AML-193 (cell line): ENCODE measurements around the gene CARS1.
A peak's percentile ranks its signal among the peaks of the same experiment; 100 is the strongest.
"Not testable (repeated sequence)": the region's sequence is repeated elsewhere in the genome, so short reads cannot be mapped to it uniquely, and the experiment has no call there.

Experiments used
- DNase-seq, 2 experiments: peaks; one replicate each; lab custom pipeline; 2025; lab: John Stamatoyannopoulos, UW

CARS1 gene

DNA sequence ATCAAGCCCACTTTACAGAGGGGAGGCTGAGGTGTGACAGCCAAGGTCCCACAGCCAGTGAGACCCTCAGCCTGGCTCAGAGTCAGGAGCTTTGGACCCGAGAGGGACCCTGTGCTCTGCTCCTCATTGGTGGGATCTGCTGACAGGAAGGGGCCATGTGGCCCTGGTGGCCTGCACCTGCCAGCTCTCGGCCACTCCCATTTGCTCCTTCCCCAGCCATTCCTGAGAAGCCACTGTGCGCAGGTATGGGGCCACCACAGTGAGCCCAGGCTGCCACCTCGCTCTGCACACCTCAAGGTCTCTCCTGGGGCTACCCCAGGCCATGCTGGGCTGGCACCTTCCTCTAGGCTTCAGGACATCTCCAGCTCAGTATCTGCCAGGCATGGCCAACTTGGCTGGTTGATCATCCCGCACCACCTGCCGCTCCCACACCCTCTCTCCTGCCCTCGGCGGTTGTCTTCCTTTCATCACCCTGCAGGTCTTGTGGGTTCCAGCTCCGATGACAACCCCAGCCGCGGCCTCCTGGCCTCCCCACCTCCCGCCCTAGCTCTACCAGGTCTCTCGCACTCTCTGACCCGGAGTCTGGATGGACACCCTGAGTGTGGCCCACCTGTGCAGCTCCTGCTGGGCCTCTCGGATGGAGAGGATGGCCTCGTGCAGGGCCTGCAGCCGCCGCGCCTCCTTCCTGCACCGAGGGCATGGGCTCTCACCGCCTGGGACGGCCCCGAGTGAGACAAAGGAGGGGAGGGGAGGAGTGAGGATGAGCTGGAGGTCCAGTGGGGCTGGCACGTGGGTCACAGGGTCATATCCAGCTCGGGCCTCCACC, 32.2 kb upstream of the CARS1 start:
- DNase-seq: no peak

DNA sequence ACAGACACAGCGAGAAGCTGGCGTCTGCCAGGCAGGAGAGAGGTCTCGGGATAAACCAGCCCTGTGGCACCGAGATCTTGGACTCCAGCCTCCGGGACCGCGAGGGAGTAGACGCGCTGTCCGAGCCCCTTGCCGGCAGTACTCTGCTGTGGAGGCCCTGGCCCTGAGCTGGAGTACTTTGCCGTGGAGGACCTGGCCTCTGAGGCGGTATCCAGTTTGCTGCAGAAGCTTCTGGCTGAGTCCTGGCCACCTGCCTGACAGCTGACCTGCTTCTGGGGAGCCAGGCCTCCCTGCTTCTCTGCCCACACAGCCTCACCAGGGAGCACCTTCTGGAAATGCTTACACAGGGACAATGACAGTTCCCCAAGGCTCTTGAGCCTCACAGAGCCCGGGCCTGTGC, 31.6 kb upstream of the CARS1 start:
- no peak for DNase-seq

DNA sequence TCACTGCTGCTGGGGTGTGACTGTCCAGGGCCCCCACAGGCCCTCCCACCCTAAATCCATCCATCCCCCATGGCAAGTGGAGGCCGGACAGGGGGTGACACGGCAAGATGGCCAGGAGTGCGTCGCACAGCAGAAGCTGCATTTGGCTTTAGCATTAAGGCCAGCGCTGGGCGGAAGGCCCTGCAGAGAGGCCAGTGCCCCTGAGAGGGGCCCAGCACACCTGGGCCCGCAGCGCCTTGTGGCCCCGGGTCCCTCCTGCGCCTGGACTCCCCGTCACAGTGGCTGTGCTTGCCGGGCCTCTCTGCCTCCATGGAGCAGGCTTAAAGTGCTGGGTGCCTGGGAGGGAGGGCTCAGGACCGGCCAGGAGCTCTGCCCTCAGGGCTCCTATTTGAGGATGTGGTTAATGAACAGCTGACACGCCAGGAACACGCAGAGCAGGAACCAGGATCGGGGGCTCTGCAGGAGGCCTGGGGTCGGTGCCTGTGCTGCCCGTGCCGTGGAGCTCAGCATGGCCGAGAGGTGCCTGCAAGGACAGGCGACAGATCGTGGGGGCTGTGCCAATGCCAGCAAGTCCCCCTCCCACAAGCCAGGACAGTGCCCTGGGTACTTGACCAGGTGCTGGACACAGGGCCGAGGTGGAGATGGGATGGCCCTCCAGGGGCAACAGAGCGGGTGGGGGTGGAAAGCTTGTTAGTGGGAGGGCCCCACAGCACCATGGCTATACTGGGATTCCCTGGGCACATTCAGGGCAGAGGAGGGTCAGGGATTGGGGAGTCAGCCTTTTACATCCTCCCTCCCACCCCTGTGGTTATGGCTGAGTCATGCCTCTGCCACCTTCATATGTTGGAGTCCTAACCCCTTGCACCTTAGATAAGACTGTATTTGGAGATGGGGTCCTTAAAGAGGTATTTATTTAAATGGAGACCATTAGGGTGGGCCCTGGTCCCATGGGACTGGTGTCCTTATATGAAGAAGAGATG, 30.9 kb upstream of the CARS1 start:
- peak in 1 of 2 experiments; percentile 8 for DNase-seq

DNA sequence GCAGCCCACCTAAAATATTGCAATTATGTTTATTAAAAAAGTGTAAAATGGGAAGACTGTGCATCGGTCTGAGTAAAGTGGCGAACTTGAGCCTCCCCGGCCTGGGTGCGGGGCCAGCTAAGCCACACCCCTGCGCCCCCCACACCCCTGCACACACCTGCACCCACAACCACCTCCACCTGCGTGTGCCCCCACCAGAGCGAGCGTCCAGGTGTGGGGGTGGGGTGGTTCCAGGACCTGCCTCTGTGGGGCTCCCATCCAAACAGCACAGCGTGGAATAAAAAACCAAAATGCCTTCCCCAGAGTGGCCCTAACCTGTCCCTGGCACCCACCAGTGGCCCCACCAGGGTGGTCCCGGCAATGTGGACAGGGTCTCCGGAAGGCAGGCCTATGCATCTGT, 30.1 kb upstream of the CARS1 start:
- no peak for DNase-seq

DNA sequence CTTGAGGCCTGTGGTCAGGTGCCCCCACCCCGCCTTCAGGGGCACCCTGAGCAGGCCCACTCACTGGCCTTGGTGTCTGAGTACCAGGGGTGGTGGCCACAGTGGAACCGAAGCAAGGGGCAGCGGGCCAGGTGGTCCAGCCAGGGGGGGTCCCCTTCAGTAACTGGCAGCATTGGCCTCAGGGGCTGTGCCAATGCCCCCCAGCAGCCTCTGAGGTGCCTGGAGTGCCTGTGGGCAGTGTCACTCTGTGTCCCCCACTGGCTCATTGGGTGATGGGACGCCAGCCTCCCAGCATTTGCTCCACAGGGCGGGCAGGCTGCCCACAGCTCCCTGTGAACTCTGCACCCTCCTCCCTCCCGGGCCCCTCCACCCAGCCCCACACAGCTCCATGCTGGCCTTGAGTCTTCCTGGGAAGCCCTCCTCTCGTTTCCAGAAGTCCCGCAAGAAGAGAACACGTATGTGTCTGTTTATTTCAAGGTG, 29.5 kb upstream of the CARS1 start:
- DNase-seq: no peak

DNA sequence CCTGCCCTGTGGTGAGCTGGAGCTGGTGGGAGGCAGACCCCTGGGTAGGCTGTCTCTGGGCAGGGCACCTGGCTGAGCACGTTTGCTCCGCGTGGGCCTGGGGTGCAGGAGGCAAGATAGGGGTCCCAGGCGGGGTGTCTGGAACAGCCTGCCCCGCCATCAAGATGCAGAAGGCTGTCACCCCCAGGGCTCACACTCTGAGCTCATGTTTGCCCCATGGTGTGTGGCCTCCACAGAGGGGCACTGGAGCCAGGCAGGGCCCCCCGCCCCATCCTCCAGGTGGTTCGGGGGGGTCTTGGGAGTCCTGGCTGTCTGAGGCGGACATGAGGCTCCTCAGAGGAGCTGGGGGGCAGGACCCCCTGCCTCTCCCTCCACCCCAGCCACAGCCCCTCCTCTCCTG, 28.9 kb upstream of the CARS1 start:
- no peak for DNase-seq

DNA sequence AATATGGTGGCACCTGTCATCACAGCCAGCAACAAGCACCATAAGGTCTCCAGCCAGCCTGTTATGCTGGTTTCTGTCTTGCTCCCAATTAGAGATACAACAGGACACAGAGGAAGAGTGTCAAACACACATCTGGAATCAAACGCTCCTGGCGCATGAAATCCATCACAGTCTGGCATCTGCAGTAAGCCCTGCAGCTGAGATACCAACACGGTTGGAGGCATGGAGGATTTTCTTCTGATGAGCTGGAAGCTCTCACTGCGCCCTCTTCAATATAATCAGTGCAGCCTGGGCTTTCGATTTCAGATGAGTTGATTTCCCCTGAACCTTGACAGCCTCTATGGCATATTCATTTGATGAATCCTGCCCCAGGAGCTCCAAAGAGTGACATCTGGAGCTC, 27.8 kb upstream of the CARS1 start:
- no peak for DNase-seq

DNA sequence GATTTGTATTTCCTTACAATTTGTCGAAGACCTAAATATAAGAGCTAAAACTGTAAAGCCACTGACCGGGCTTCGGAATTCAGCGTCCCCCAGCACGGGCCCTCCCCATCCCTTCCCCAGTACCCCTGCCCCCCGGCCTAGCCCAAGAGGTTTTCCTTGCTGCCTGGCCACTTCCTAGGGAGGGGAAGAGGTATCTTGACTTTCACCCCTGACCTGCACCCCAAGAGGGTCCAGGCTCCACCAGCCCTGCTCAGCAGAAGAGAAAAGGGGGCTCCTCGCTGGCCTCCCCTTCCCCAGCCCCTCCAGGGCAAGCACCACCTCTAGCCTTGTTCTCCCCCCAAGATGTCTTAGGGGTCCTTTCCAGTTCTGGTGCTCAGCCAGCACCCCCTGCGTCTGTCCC, 26.1 kb upstream of the CARS1 start:
- DNase-seq: no peak

DNA sequence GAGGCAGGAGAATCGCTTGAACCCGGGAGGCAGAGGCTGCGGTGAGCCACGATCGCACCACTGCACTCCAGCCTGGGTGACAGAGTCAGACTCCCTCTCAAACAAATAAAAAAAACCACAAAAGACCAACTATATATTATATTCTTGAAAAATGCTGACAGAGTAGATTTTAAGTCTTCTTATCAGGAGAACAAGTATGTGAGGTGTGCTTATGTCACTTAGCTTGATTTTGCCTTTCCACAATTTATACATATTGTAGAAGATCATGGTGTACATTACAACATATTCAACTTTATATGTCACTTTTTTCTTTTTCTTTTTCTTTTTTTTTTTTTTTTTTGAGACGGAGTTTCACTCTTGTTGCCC, 24.1 kb upstream of the CARS1 start:
- no peak for DNase-seq

DNA sequence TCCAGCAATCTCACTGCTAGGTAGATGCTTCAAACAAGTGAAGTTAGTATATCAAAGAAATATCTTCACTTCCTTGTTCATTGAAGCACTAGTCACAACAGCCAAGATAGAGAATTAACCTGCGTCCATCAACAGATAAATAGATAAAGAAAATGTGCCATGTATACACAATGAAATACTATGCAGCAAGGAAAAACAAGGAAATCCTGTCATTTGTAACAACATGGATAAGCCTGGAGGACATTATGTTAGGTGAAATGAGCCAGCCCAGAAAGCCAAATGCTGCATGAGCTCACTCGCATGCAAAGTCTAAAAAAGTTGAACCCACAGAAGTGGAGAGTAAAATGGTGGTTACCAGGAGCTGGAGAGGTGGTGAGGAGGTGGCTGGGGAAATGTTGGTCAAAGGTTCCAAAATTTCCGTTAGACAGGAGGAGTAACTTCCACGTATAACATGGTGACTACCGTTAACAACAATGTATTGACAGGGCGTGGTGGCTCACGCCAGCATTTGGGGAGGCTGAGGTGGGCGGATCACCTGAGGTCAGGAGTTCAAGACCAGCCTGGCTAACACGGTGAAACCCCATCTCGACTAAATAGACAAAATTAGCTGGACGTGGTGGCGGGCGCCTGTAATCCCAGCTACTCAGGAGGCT, 23.6 kb upstream of the CARS1 start:
- no peak for DNase-seq

DNA sequence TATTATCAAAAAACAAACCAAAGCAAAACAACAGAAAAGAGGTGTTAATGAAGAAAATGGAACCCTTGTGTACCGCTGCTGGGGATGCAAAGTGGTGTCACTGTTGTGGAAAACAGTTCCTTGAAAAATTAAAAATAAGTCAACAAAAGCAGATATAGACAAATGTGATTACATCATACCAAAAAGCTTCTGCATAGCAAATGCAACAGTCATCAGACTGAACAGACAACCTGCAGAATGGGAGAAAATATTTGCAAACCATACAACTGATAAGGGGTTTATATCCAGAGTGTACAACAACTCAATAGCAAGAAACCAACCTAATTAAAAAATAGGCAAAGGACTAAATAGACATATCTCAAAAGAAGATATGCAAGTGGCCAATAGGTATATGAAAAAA, 22.9 kb upstream of the CARS1 start:
- DNase-seq: no peak

DNA sequence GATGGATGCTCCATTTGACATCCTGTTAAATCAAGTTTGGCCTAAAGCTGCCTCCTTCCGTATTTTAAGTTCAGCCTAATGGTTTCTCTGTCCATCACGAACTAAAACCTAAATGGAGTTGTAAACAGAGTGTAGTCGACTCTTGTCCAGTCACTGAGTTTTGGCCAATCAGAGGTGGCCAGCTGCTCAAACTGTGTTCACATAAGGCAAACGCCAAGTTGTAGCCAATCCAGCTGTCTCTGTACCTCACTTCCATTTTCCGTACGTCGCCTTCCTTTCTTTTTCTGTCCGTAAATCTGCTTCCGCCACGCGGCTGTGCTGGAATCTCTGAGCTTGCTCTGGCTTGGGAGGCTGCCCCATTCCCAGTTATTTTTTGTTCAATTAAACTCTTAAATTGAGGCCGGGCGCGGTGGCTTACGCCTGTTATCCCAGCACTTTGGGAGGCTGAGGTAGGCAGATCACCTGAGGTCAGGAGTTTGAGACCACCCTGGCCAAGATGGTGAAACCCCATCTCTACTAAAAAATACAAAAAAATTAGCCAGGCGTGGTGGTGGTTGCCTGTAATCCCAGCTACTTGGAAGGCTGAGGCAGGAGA, 20.7 kb upstream of the CARS1 start:
- DNase-seq: no peak

DNA sequence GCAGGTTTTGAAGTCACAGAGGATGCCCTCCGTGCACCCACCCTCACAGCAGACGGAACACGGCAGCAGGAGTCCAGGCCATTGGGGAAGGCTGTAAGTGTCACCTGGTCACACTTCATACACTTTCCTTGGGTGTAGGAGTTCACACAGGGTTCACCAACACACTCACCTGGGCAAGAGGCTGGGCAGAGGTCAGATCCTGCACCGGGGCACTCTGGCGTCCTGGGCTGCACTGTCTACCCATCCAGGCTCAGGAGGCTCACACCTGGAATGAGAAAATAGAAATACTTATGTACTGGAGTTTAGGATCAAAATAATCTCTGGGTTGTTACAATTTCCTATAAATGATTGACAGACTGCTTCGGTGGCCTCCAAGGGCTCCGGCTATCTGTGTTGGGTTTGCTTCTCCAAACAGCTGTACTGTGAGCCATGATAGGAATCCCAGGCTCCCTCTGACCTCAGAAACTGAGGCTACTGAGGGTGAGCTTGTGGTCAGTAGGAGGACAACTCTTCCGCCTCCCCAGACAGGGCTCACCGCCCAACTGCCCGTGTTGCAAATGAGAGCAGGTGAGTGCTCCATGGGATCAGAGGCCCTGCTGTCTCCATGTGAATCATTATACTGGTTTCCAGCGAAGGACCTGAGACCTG, 20.1 kb upstream of the CARS1 start:
- no peak for DNase-seq

DNA sequence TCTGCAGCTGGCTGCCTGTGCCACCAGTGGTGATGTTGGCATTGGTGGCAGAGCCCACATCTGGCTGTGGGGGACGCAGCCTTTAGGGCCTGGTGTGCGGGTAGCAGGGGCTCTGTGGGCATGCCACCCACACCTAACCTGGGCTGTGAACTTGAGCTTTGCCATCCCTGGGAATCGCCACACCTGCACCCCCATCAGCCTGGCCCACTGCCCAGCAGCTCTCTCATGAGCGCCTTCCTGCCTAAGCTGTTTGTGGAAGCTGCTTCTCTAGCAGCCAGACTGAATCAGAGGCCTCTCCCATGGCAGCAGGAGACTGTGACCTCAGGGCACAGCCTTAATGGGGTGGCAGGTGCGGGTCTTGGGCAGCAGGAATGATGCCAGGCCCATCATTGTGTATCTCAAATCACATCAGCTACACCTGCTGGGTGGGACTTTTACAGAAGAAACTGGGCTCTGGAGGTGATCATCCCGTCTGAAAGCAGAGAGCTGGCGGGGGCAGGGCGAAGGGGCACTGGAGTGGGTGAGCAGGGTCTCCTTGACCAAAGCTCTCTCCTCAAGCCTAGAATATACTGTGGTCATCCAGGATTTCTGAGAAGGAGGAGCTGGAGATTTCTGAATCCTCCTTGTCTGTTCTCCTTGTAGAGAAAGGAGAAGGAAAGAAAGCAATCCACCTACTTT, 17.8 kb upstream of the CARS1 start:
- no peak for DNase-seq

DNA sequence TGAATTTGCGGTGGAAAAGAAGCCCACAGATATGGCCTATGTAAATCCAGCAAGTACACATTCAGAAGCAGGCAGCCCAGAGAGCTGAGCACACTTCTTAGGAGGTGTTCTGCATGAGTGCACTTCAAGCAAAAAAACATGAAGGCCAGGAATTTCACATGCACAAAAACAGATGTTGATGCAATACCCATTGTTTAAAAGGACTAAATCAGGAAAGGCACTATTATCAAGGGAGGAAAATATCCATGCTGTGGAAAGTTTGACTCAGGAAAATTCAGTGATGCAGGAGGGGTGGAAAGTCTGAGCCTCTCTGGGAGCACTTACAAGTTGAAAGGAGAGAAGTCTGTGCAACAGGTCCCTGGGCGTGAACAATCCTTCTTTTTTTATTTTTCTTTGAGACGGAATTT, 15.8 kb upstream of the CARS1 start:
- no peak for DNase-seq

DNA sequence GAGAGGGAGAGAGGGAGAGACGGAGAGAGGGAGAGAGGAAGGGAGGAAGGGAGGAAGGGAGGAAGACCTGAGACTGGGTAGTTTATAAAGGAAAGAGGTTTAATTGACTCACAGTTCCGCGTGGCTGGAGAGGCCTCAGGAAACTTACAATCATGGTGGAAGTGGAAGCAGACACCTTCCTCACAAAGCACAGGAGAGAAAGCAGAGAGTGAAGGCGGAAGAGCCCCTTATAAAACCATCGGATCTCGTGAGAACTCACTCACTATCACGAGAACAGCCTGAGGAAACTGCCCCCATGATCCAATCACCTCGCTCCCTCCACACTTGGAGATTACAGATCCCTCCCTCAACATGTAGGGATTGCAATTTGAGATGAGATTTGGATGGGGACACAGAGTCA, 12.2 kb upstream of the CARS1 start:
- no peak for DNase-seq

DNA sequence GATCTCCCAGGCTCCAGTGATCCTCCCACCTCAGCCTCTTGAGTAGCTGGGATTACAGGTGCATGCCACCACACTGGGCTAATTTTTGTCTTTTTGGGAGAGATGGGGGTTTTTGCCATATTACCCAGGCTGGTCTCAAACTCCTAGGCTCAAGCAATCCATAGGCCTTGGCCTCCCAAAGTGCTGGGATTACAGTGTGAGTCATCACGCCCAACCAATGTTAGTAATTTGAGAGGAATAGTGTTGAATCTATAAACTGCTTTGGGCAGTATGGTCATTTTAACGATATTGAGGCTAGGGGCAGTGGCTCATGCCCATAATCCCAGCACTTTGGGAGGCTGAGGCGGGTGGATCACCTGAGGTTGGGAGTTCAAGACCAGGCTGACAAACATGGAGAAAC, 9.1 kb upstream of the CARS1 start:
- DNase-seq: not testable (repeated sequence)

DNA sequence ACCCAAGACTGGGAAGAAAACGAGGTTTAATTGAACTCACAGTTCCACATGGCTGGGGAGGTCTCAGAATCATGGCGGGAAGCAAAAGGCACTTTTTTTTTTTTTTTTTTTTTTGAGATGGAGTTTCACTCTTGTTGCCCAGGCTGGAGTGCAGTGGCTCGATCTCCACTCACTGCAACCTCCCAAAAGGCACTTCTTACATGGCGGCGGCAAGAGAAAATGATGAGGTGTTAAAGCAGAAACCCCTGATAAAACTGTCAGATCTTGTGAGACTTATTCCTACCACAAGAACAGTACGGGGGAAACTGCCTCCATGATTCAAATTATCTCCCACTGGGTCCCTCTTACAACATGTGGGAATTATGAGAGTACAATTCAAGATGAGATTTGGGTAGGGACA, 7.5 kb upstream of the CARS1 start:
- DNase-seq: not testable (repeated sequence)

DNA sequence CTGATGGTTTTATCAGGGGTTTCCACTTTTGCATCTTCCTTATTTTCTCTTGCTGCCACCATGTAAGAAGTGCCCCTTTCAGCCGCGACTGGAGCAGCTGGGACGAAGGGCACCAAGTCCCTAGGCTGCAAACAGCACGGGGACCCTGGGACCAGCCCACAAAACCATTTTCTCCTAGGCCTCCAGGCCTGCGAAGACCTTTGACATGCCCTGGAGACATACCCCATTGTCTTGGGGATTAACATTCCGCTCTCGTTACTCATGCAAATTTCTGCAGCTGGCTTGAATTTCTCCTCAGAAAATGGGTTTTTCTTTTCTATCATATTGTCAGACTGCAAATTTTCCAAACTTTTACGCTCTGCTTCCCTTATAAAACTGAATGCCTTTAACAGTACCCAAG, 6.7 kb upstream of the CARS1 start:
- DNase-seq: not testable (repeated sequence)

DNA sequence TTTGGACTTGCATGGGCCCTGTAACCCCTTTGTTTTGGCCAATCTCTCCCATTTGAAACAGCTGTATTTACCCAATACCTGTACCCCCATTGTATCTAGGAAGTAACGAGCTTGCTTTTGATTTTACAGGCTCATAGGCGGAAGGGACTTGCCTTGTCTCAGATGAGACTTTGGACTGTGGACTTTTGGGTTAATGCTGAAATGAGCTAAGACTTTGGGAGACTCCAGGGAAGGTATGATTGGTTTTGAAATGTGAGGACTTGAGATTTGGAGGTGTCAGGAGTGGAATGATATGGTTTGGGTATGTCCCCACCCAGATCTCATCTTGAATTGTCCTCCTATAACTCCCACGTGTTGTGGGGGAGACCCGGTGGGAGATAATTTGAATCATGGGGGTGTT, 6.2 kb upstream of the CARS1 start:
- not testable (repeated sequence) for DNase-seq

DNA sequence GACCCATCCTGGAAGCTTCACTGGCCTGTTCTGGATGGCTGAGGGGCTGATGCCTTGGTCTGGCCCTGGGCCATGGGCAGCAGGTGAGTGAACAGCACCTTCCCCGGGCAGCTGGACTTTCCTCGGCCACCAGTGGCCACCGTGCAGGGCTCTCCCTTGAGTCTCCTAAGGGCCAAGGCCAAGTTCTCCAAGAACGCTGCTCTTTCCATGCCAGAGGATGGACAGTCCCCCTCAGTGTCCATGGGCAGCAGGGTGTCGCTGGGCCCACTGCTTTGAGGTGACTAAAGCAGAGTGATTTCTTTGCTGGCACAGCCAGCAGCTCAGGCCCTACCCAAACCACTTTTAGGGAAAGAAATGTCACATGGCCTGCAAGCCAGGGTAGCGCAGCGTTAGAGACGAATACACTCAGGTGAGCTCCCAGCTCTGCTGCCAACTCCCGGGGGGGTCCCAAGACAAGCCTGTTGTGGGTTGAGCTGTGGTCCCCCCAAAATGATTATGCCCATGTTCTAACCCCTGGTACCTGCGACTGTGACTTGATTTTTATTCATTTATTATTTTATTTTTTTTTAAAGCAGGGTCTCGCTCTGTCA, 3.3 kb upstream of the CARS1 start:
- DNase-seq: no peak
